GM12878 (cell line): ENCODE measurements around the gene PPM1E. TPM values are rescaled to one million over a fixed set of nuclear protein-coding genes. Genes with fewer than 3 reads are reported as not detected.
A peak's percentile ranks its signal among the peaks of the same experiment; 100 is the strongest.

Experiments used
- ATAC-seq: fragments of 200-7000 bp; cut with Tn5 transposase; 3 replicates; pipeline ENCODE4 v1.9.1; 2020; ENCODE audit warnings: mild to moderate bottlenecking, moderate library complexity
- BruUV-seq: library from RNA; stranded (reverse); fragments of 400-500 nt; replicated peaks from 2 replicates; lab custom pipeline; 2021; lab: Mats Ljungman, UMichigan
- CTCF ChIA-PET: fragments of 300-600 bp; sonication (Branson Sonifier 250); formaldehyde crosslinking; extraction: SDS; loops from one replicate; lab custom pipeline; 2021; ENCODE audit warnings: inconsistent platforms; lab: Yijun Ruan, JAX
- POLR2A ChIA-PET: fragments of 350-600 bp; formaldehyde crosslinking; extraction: SDS; loops from one replicate; lab custom pipeline; 2021; ENCODE audit warnings: inconsistent platforms; lab: Charles Lee
- RAD21 ChIA-PET: fragments of 300-600 bp; sonication (Branson Sonifier 250); formaldehyde crosslinking; loops from one replicate; lab custom pipeline; 2023; ENCODE audit warnings: antibody characterized with exemption; ENCODE audit not compliant: unreplicated experiment; lab: Charles Lee
- SMC1A ChIA-PET: fragments of 300-600 bp; sonication (Branson Sonifier 250); formaldehyde crosslinking; loops from one replicate; lab custom pipeline; 2023; ENCODE audit not compliant: unreplicated experiment, uncharacterized antibody; lab: Charles Lee
- DNase-seq: peaks from one replicate; pipeline ENCODE4 v3.0.0-alpha.2; 2011; ENCODE audit warnings: low read depth, low spot score
- FAIRE-seq: peaks from 3 replicates; lab custom pipeline; 2011; peaks lifted over from hg19 to GRCh38; lab: Jason Lieb, UNC
- H2AFZ ChIP-seq: 2 replicates; pipeline ENCODE4 v1.6.0; 2011; ENCODE audit warnings: low read depth, low read length, control low read depth; ENCODE audit not compliant: control insufficient read depth
- H3K27ac ChIP-seq: 2 replicates; pipeline ENCODE4 v1.5.1; 2011; ENCODE audit warnings: control low read depth; ENCODE audit not compliant: control insufficient read depth, insufficient read depth
- H3K27me3 ChIP-seq, 2 experiments: replicated peaks in 1 of 2; 2 replicates each; pipeline versions ENCODE4 v1.6.0 to v1.6.1; 2011; ENCODE audit warnings: low read length in 1 of 2; ENCODE audit not compliant: control insufficient read depth in 2 of 2, insufficient read depth in 2 of 2
- H3K36me3 ChIP-seq, 2 experiments: 2 replicates each; pipeline ENCODE4 v1.5.1; 2011; ENCODE audit warnings: low read length in 1 of 2; ENCODE audit not compliant: control insufficient read depth in 2 of 2, insufficient read depth in 2 of 2
- H3K4me1 ChIP-seq: 2 replicates; pipeline ENCODE4 v1.6.1; 2011; ENCODE audit warnings: mild to moderate bottlenecking, low read length, moderate library complexity, mixed read lengths; ENCODE audit not compliant: control insufficient read depth, insufficient read depth
- H3K4me2 ChIP-seq: 2 replicates; pipeline ENCODE4 v1.6.0; 2011; ENCODE audit warnings: control low read depth; ENCODE audit not compliant: control insufficient read depth, insufficient read depth
- H3K4me3 ChIP-seq: fragments of 200-600 bp; sonication (generic); 2 replicates; pipeline ENCODE4 v1.5.1; 2016
- H3K79me2 ChIP-seq: 2 replicates; pipeline ENCODE4 v1.6.0; 2011; ENCODE audit warnings: low read length; ENCODE audit not compliant: control insufficient read depth, insufficient read depth
- H3K9ac ChIP-seq: 2 replicates; pipeline ENCODE4 v1.8.0; 2011; ENCODE audit warnings: low read length, control low read depth, mixed read lengths; ENCODE audit not compliant: control insufficient read depth, insufficient read depth
- H3K9me3 ChIP-seq: replicated peaks from 3 replicates; pipeline ENCODE4 v1.5.1; 2011; ENCODE audit warnings: mild to moderate bottlenecking, low read length; ENCODE audit not compliant: control insufficient read depth, insufficient read depth
- H4K20me1 ChIP-seq: 2 replicates; pipeline ENCODE4 v1.6.0; 2011; ENCODE audit not compliant: control insufficient read depth, insufficient read depth
- ATF2 ChIP-seq: IDR thresholded peaks from 2 replicates; pipeline ENCODE4 v1.6.1; 2012; ENCODE audit warnings: low read length, inconsistent platforms
- EED ChIP-seq: sonication (generic); IDR thresholded peaks from 2 replicates; pipeline ENCODE4 v1.6.1; 2016; ENCODE audit warnings: antibody characterized with exemption, low read depth
- ETV6 ChIP-seq, 2 experiments: fragments of 450-650 bp in 1 of 2; IDR thresholded peaks in 1 of 2; conservative IDR thresholded peaks in 1 of 2; 2 replicates each; pipeline ENCODE4 v1.6.1; 2014; ENCODE audit warnings: antibody characterized with exemption in 1 of 2, borderline replicate concordance in 1 of 2, low read depth in 1 of 2, mild to moderate bottlenecking in 1 of 2, moderate library complexity in 1 of 2
- IRF4 ChIP-seq: IDR thresholded peaks from 2 replicates; pipeline ENCODE4 v1.6.1; 2011; ENCODE audit warnings: low read depth, low read length
- MYC ChIP-seq: IDR thresholded peaks from 2 replicates; pipeline ENCODE4 v1.6.1; 2011; ENCODE audit warnings: mild to moderate bottlenecking, low read length, moderate library complexity, inconsistent platforms; ENCODE audit not compliant: insufficient read depth, insufficient replicate concordance, insufficient read length, severe bottlenecking
- NBN ChIP-seq: fragments of 450-650 bp; IDR thresholded peaks from 2 replicates; pipeline ENCODE4 v1.6.1; 2016
- NFXL1 ChIP-seq: fragments of 450-650 bp; IDR thresholded peaks from 2 replicates; pipeline ENCODE4 v1.6.1; 2017; ENCODE audit warnings: antibody characterized with exemption, mild to moderate bottlenecking, borderline replicate concordance
- SMARCA5 ChIP-seq: fragments of 450-650 bp; IDR thresholded peaks from 2 replicates; pipeline ENCODE4 v1.6.1; 2017; ENCODE audit warnings: mild to moderate bottlenecking
- SP1 ChIP-seq: IDR thresholded peaks from one replicate; pipeline ENCODE4 v1.6.1; 2011; ENCODE audit warnings: low read depth, low read length
- ZNF592 ChIP-seq: fragments of 450-650 bp; IDR thresholded peaks from 2 replicates; pipeline ENCODE4 v1.6.1; 2017; ENCODE audit warnings: mild to moderate bottlenecking, moderate library complexity
- WGBS: methylation state at CpG from one replicate; pipeline ENCODE4 v1.1.6; 2016; ENCODE audit warnings: low lambda C conversion rate; ENCODE audit not compliant: insufficient replicate concordance, insufficient coverage; ENCODE audit errors: missing lambda C conversion rate; 5-methylcytosine and 5-hydroxymethylcytosine counted together
- in situ Hi-C: fragments of 300-500 bp; cut with MboI; formaldehyde crosslinking; loops from 9 replicates; pipeline ENCODE4 v1.14.3; 2018; ENCODE audit warnings: mixed read lengths
- intact Hi-C: fragments of 100-400 bp; cut with micrococcal nuclease; formaldehyde crosslinking; loops from one replicate; pipeline ENCODE4 v1.14.2; 2022; ENCODE audit not compliant: unreplicated experiment
- polyA plus RNA-seq, 11 experiments: library from polyadenylated mRNA; depleted of rRNA in 4 of 11; unstranded in 6 of 11; stranded (reverse) in 5 of 11; fragments of >200 nt; fragmentation: Nextera tagmentation in 4 of 11; fragmentation: Illumina TruSeq in 1 of 11; extraction: Ambion mirVana in 4 of 11; extraction: Trizol in 1 of 11; gene quantifications; 1 replicate in 1 of 11; 2 replicates in 10 of 11; pipeline versions ENCODE4 v1.2.1 to v1.2.3, GENCODE V29; 2011 to 2016; ENCODE audit warnings: inconsistent platforms in 2 of 11, missing spikeins in 2 of 11, low read depth in 1 of 11
- total RNA-seq, 4 experiments: library from RNA; depleted of rRNA in 3 of 4; stranded (reverse); fragments of >200 nt in 3 of 4; fragmentation: Illumina TruSeq in 1 of 4; extraction: Trizol in 1 of 4; gene quantifications; 2 replicates each; pipeline versions ENCODE4 v1.2.1 to v1.2.3, GENCODE V29; 2013 to 2021

PPM1E gene
- total and polyA plus RNA-seq, 10 of the 15 experiments (the other 5 are each of a cell fraction or from before 2014, with no cell fraction given) = 0.07 to 0.28 (median 0.16) TPM

GRCh38 chr17:58741121-58741625, 14.5 kb upstream of the PPM1E start:
- POLR2A ChIA-PET = no interaction called here
- Histone ChIP-seq H4K20me1 (no peaks in the 10 kb centered on the region), H3K9me3 (no peaks in the 10 kb centered on the region), H3K36me3 (no peaks in the 10 kb centered on the region; a peak in 1 of 4 replicates), H3K27ac (no peak overlapping the region), H3K27me3 (no peaks in the 10 kb centered on the region), H3K79me2 (no peaks in the 10 kb centered on the region), H3K4me2 (no peak overlapping the region), H2AFZ (no peak overlapping the region), H3K4me3 (no peak overlapping the region), H3K4me1 (no peaks in the 10 kb centered on the region), H3K9ac (no peak overlapping the region)
- SMC1A ChIA-PET = no interaction called here
- CTCF ChIA-PET = no interaction called here
- WGBS = 64% methylated on average over 8 of the region's 8 CpGs
- in situ Hi-C loops (no loop called here), intact Hi-C loops (no loop called here)
- RAD21 ChIA-PET = interaction anchor here (0.6 kb wide), 1 partner anchor 282 kb away, joined by 3 read pairs; no protein-coding TSS in a partner anchor
- no peak for DNase-seq
- TF ChIP-seq SMARCA5 (no peak), EED (no peak), NBN (no peak), ETV6 (conservative IDR thresholded peaks at IDR 0.05 in 1 of 2, IDR thresholded peaks at IDR 0.05 in 1 of 2; ENCODE audit: borderline replicate concordance in 1 of 2, low read depth in 1 of 2) (peak in 1 of 2 experiments; percentile 93; a peak in 1 of 4 replicates), NFXL1 (peak; percentile 7; the same call in 1 of the 2 replicates)
- no peak for ATAC-seq
- no TSS peak for BruUV-seq
- no peak for FAIRE-seq

GRCh38 chr17:58747674-58748073, 8.0 kb upstream of the PPM1E start:
- Histone ChIP-seq H3K36me3 (no peaks in the 10 kb centered on the region), H3K9me3 (no peaks in the 10 kb centered on the region), H3K4me3 (no peak overlapping the region), H3K9ac (no peak overlapping the region), H4K20me1 (no peaks in the 10 kb centered on the region), H3K27ac (no peak overlapping the region), H2AFZ (no peak overlapping the region), H3K79me2 (no peaks in the 10 kb centered on the region), H3K27me3 (no peaks in the 10 kb centered on the region; a peak in 1 of 4 replicates), H3K4me1 (no peaks in the 10 kb centered on the region), H3K4me2 (no peak overlapping the region)
- DNase-seq = no peak
- FAIRE-seq = no peak
- WGBS = 96% methylated on average over 1 of the region's 1 CpG
- in situ Hi-C loops = no loop called here
- CTCF ChIA-PET = interaction anchor here (1.0 to 1.2 kb wide), 3 partner anchors 10 to 170 kb away, joined by 3 to 4 read pairs (median 3); no protein-coding TSS in a partner anchor
- POLR2A ChIA-PET = no interaction called here
- ATAC-seq = no peak
- SMC1A ChIA-PET = interaction anchor here (1.0 to 1.5 kb wide), 2 partner anchors 8 to 16 kb away, joined by 4 to 5 read pairs; partner anchors contain the start of gene PPM1E
- no TSS peak for BruUV-seq
- RAD21 ChIA-PET = no interaction called here
- intact Hi-C loops = no loop called here
- TF ChIP-seq ZNF592 (no peak), ATF2 (no peak), SP1 (no peak), MYC (no peak), IRF4 (no peak), ETV6 (conservative IDR thresholded peaks at IDR 0.05 in 1 of 2, IDR thresholded peaks at IDR 0.05 in 1 of 2; ENCODE audit: borderline replicate concordance in 1 of 2, low read depth in 1 of 2) (no peak)
